HG03354 (cell line): ENCODE measurements around the gene MAP3K4.

Experiments used
- ATAC-seq: cut with Tn5 transposase; IDR thresholded peaks from one replicate; pipeline ENCODE4 v1.9.1; 2021; ENCODE audit warnings: mild to moderate bottlenecking; ENCODE audit not compliant: unreplicated experiment, poor library complexity, severe bottlenecking

MAP3K4 gene

DNA sequence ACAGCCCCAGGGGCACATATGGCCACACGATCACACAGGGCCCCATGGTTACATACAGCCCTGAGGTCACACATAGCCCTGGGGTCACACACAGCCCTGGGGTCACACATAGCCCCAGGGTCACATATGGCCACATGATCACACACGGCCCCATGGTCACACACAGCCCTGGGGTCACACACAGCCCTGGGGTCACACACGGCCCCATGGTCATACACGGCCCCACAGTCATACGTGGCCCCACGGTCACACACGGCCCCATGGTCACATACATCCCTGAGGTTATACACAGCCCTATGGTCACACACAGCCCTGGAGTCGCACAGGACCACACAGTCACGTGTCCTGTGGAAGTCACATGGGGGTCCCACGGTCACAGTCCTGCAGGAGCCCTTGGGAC is 162.2 kb downstream of the MAP3K4 start:
- no peak for ATAC-seq

DNA sequence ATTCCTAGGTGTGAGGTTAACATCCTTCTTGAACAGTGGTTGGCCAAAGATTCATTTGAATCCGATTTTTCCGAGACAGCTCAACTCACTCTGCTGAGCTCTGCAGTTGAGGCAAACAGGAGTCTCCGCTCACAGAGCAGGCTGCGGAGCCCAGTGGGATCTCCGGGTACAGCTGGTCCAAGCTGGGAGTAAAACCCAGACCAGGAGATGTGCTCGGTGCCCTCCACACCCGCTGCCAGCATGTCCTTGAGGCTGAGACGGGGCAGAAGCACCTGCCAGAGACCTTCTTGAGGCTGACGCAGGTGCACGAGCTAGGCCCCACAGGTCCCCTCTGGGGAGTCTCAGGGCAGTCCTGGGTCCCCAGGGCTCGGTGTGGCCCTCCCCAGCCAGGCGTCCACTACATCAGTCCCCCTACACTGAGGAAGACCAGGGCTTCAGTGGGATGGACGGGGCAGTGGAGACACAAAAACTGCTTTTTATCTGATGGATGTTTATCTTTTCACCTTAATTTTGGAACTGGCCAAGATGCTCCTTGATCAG is 163.3 kb downstream of the MAP3K4 start:
- ATAC-seq, result no peak

DNA sequence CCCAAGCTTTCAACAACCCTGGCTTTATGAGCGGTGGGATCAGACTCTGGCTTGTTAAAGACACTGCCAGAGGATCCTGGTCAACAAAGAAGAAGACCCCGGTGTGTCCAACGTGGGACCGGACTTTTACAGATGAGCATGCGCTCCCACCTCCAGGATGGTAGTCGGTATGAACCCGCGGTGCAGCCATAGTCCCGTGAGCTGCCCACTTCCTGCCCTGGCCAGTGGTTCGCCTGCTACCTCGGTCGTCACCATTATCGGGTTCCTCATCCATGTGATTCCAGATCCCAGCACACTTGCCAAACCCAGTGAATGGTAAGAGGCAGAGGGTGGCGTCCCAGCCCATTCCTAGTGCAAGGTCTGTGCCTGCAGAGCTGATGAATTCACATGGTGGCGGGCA is 169.6 kb downstream of the MAP3K4 start:
- ATAC-seq, result no peak

DNA sequence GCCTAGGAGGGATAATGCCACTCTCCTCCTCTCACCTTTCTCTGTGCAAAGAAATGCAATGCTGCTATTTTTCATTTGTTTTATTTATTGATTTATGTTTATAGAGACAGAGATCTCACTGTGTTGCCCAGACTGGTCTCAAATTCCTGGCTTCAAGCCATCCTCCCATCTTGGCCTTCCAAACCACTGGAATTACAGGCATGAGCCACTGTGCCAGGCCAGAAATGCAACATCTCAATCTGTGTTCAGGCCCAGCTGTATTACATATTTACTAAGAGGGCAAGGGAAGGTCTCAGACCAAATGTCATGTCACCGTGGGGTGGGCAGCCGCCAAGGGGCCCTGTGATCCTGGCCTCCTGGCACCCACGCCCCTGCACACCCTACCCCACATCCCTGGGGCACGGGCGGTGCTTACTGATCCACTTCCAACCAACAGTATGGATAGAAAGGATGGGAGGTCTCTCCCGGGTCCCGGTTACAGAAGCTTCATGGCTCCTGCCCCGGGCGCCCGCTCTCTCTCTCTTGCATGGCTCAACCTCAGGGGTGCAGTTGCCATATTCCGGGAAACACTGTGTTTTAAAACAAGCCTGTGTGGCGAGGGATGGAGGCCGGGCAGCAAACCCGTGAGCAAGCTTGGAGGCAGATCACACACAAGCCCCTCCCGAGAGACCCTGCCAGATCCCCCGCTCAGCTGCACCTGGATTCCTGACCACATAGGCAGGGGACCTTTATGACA is 170.5 kb downstream of the MAP3K4 start:
- ATAC-seq, result no peak

DNA sequence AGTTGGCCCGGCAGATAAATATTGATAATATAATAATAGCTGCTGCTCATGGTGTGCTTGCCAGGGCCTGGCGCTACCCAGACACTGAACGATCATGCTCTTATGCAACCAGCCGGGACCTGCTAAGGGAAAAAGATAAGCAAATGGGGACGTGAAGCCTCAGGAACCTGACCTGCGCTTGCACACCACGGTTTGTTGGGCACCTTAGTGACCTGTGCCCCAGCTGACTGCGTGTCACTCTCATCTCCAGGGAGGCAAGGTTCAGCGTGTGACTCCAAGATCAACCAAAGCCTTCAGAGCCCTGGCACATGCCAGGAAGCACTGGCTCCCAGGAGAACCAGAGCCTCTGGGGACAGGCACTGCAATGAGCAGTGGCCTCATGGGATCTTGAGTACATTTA is 171.2 kb downstream of the MAP3K4 start:
- no peak for ATAC-seq

DNA sequence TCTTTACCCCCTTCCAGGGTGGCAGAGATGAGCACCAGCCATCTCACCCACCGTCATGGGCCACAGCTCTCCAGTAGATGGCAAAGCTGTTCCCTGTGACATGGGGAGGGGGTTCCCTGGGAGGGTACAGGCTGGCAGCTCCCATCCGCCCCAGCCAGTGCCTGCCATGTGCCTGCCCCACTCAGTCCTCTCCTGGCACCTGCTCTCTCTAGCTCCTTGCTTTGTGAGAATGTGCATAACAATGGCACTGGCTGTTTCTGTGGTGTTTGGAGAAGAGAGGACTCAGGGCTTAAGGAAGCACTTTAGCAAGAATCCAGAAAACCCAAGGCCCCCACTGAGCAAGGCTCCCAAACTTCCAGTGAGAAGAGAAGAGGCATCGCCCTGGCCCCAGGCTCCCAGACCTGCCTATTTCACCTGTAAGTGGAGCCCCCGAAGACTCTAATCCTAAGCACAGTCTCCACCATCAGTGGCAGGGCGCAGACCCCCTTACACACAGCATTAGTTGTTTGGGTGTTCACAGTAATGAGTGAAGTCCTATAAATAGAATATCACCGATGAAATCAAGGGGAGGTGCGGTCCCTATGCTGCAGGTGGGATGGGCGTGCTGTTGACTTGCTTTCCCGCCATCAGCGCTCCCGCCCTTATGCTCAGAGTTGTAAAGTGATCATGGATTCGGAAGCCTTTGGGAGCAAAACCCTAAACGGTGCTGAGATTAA is 172.1 kb downstream of the MAP3K4 start:
- no peak for ATAC-seq

DNA sequence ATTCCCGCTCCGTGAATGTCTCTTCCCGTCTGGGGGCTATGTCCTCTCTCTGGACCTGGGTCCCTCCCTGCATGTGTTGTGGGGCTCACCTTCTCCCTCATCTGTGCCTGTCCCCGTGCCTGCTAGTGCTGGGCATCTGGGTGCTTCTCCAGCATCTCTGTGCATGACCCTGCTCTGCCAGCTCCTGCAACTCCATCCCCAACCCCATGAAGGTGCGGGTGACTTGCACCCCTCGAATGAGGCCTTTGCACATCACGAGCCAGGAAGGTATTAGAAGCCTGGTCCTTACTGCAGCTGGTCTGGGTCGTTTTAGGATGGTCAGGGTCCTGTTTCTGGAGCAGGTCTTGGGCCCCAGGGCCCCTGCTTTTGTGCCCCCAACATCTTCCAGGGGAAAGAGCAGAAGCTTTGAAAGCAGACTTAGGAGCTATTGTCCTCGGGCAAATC is 172.6 kb downstream of the MAP3K4 start:
- ATAC-seq, result no peak

DNA sequence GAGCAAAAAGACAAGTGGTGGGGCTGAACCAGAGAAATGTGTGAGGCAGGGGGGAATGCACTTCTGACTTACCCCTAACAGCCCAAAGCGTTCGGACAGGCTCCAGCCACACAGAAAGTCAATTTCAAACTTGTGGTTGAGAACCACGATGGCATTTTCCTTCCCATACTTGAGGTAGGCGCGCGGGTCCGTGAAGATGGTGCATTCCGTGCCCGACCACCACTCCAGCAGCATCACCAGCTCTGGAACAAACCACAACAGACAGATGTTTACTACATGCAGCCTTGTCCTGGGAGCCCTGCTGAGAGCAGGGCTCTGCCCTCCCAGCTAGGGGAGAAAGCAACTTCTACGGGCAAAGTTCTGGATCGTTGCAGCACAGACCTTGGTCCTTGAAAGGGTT is 174.6 kb downstream of the MAP3K4 start:
- no peak for ATAC-seq

DNA sequence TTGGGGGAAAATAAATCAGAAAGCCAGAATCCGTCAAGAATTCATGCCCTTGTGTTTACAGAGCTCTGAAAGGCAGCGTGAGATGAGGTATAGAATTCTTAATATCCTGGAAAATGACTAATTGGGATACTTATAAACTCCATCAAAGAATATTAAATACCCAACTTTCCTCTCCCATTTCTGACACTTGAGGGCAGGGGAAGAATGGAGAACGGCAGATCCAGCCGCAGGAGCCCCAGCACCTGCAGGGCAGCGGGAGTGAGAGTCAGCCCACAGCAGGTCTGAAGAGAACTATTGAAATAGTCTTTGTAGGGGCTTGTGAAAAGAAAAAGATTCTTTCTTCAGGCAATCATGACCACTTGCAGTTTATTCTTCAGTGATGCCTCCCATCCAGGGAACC is 175.1 kb downstream of the MAP3K4 start:
- no peak for ATAC-seq
